ENCODE data around the gene KRAS. TPM values are rescaled to one million over a fixed set of nuclear protein-coding genes. Genes with fewer than 3 reads are reported as not detected.

KRAS gene
- total RNA-seq: 22.2 and 30.1 TPM in 2 replicates

DNA sequence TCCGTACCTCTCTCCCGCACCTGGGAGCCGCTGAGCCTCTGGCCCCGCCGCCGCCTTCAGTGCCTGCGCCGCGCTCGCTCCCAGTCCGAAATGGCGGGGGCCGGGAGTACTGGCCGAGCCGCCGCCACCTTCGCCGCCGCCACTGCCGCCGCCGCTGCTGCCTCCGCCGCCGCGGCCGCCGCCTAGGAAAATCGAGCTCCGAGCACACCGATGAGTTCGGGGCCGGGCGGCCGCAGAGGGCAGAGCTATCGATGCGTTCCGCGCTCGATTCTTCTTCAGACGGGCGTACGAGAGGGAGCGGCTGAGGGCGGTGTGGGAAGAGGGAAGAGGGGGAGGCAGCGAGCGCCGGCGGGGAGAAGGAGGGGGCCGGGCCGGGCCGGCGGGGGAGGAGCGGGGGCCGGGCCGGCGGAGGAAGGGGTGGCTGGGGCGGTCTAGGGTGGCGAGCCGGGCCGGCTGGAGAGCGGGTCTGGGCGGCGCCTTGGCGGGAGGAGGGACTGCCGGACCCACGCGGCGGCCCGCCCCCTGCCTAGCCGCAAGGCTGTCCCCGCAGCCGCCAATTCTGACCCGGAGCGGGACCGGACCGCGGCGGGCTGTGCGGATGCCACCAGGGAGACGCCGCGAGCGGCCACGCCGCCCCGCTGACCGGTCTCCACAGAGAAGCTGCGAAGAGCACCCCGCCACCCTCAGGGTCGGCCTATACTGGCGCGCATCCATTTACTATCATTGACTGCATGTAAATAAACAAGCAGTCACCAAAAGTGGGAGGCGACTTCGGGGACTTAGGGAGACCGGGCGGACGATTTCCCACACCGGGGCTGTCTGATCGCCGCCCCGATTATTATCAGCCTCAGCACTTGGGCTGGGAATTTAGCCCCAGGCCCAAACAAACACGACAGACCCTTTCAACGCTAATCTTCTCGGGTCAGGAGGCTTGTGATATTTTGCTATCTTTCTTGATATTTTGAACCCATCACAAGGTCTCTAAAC lies at the start of gene KRAS:
Gene KRAS, minus strand, starts transcription at position 186 of the 987 bp plus-strand sequence.

DNA sequence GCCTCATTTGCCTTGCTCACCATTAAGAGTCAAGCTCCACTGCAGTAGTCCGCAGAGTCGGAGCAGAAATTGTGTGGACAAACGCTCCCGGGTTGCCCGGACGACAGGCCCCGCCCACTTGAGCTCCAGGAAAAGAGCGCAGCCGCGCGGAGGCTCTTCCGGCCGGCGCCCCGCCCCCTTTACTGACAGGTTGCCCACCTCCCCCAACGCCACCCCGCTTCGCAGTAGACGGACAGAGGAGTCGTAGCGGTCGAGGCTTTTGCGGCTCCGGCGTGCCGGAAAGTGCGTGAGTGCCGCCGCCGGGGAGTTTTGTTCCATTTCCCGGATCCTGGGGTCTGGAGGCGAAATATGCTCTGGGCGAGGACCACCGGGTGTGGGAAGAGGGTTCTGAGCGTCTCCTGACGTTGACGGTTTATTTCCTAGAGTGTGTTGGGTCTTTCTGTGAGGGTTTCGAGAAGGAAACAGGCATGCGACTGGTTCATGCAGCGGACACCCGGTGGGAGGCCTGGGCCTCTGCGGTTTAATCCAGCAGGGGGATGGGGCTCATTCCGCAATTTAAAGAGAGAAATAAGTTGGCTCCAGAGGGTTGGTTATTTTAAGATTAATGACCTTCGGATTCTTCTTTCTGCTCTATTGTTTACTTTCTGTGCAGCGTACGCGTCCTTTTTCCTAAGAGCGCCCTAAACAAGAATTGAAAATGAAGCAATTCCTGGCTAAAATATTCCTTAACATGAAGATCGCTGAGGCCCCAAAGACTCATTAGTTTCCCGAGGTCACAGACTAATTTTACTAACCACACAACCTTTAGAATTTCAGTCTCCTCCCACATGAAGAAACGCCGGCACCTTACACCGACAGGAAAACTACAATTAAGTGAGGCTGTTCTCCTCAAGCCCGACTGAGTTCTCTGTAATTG lies 55.4 kb downstream of the KRAS start, which contains the start of the genes DNAI7 and ETFRF1:
Gene DNAI7, minus strand, starts transcription at position 105 of the 916 bp plus-strand sequence. Its CDS starts 82 bp downstream, at position 23.
Gene ETFRF1, plus strand, starts transcription at position 182 of the 916 bp plus-strand sequence. CDS start 8,720 bp downstream, outside the sequence.

Other genes starting within 250 kb of the KRAS start
- 0.52 and 0.86 TPM in 2 replicates for gene DNAI7, start 55.8 kb downstream of the KRAS start, total RNA-seq
- gene ETFRF1, start 55.7 kb downstream of the KRAS start, total RNA-seq: 38.0 and 42.7 TPM in 2 replicates